ENCODE data around the gene RDH16. TPM values are rescaled to one million over a fixed set of nuclear protein-coding genes. Genes with fewer than 3 reads are reported as not detected.

The RDH16 gene
- total RNA-seq, 1 donor from 2014 or later = 1.6 TPM

- Histone ChIP-seq H3K4me3 (ENCODE audit: low read depth, low read length) (no peak overlapping the region), H3K27me3 (ENCODE audit: control insufficient read depth, insufficient read depth, low read length) (no peaks in the 10 kb centered on the region), H3K36me3 (ENCODE audit: control insufficient read depth, insufficient read depth, low read length) (no peaks in the 10 kb centered on the region)
- FAIRE-seq (peak; percentile 32), DNase-seq (ENCODE audit: low read depth) (no peak)
- TF ChIP-seq CTCF (IDR thresholded peaks at IDR 0.05; ENCODE audit: insufficient read depth, low read length, severe bottlenecking) = no peak
Measured at GRCh38 chr12:56954057-56954957, 3.1 kb downstream of the RDH16 start.

DNA sequence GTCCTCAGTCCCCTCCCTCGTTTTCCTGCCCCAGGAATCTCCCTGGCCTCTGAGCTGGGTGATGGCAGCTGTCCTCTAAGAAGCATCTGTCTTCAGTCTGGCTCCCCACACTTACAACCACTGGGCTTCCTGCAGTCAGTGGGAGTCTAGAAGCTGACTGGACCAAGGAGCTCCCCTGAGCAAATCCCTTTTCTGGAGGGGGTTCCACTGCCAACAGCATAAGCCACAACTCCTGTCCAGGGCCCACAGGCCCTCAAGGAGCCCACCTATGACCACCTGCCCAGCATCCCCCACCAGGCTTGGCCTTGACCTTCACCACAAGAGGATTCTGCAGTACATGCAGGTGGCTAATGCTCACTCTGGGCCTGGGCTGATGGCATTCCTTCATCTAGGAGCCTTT, 4.1 kb downstream of the RDH16 start:
- Histone ChIP-seq H3K4me3 (ENCODE audit: low read depth, low read length) (no peak overlapping the region), H3K27me3 (ENCODE audit: control insufficient read depth, insufficient read depth, low read length) (no peaks in the 10 kb centered on the region), H3K36me3 (ENCODE audit: control insufficient read depth, insufficient read depth, low read length) (no peaks in the 10 kb centered on the region)
- no peak for FAIRE-seq
- no peak for DNase-seq (ENCODE audit: low read depth)
- no peak for TF ChIP-seq CTCF (IDR thresholded peaks at IDR 0.05; ENCODE audit: insufficient read depth, low read length, severe bottlenecking)

GRCh38 chr12:56951582-56952339, 5.6 kb downstream of the RDH16 start:
- FAIRE-seq = peak; percentile 52
- Histone ChIP-seq H3K36me3 (ENCODE audit: control insufficient read depth, insufficient read depth, low read length) (no peaks in the 10 kb centered on the region), H3K4me3 (ENCODE audit: low read depth, low read length) (no peak overlapping the region), H3K27me3 (ENCODE audit: control insufficient read depth, insufficient read depth, low read length) (no peaks in the 10 kb centered on the region)
- TF ChIP-seq CTCF (IDR thresholded peaks at IDR 0.05; ENCODE audit: insufficient read depth, low read length, severe bottlenecking) = no peak
- no peak for DNase-seq (ENCODE audit: low read depth)

DNA sequence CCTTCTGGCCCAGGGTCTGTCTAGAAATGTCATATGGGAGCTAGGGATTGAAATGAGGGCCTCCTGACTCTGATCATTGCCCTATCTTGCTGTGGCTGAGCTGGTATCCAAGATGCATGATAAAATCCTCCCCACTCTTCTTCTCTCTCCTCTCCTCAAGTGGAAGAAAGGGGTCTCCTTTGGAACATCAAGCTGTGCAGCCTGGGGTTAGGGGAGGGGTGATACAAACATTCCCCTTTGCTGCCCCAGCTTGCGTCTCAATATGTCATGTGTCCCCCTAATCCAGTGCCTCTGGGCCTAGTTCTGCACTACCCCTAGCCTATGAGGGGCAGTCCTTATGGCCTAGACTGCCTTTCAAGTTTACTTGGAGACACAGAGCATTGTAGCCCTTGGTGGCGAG, 8.5 kb downstream of the RDH16 start:
- TF ChIP-seq CTCF (IDR thresholded peaks at IDR 0.05; ENCODE audit: insufficient read depth, low read length, severe bottlenecking) = no peak
- DNase-seq (ENCODE audit: low read depth) (no peak), FAIRE-seq (no peak)
- Histone ChIP-seq H3K27me3 (ENCODE audit: control insufficient read depth, insufficient read depth, low read length) (no peaks in the 10 kb centered on the region), H3K36me3 (ENCODE audit: control insufficient read depth, insufficient read depth, low read length) (no peaks in the 10 kb centered on the region), H3K4me3 (ENCODE audit: low read depth, low read length) (no peak overlapping the region)

DNA sequence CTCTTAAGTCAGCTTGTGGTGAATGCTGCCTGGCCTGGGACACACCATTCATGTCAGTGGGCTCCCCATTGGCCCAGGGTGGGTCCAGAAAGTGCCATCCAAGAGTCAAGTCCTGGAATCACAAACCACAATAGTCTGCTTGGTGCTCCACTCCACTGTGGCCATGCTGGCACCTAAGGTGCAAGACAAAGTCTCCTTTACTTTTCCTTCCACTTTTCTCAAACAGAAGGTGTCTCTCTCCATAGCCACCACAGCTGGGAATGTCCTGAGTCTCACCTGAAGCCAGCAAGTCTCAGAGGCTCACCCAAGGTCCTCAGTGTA, 9.0 kb downstream of the RDH16 start:
- DNase-seq (ENCODE audit: low read depth) = no peak
- no peak overlapping the region for H3K4me3 ChIP-seq (ENCODE audit: low read depth, low read length)
- no peaks in the 10 kb centered on the region for H3K27me3 ChIP-seq (ENCODE audit: control insufficient read depth, insufficient read depth, low read length)
- no peaks in the 10 kb centered on the region for H3K36me3 ChIP-seq (ENCODE audit: control insufficient read depth, insufficient read depth, low read length)
- TF ChIP-seq CTCF (IDR thresholded peaks at IDR 0.05; ENCODE audit: insufficient read depth, low read length, severe bottlenecking) = no peak
- no peak for FAIRE-seq
